ENCODE measurements around the gene FBXL5.
"Not testable (repeated sequence)": the region's sequence is repeated elsewhere in the genome, so short reads cannot be mapped to it uniquely, and the experiment has no call there.

Gene FBXL5

GRCh38 chr4:15652841-15653240 is 2.3 kb downstream of the FBXL5 start:
- in situ Hi-C loops (cut with MboI; ENCODE audit: low sequenced_read_pairs) = no loop called here

- in situ Hi-C loops (cut with MboI; ENCODE audit: low sequenced_read_pairs) = no loop called here
Observed at GRCh38 chr4:15652191-15652590, 3.0 kb downstream of the FBXL5 start.

GRCh38 chr4:15651676-15652075 is 3.5 kb downstream of the FBXL5 start:
- in situ Hi-C loops (cut with MboI; ENCODE audit: low sequenced_read_pairs) = no loop called here

GRCh38 chr4:15649914-15650545 is 5.1 kb downstream of the FBXL5 start:
- in situ Hi-C loops (cut with MboI; ENCODE audit: low sequenced_read_pairs) = no loop called here

- in situ Hi-C loops (cut with MboI; ENCODE audit: low sequenced_read_pairs) = no loop called here
Observed at GRCh38 chr4:15648600-15648999, 6.6 kb downstream of the FBXL5 start.

- in situ Hi-C loops (cut with MboI; ENCODE audit: low sequenced_read_pairs) = no loop called here
Observed at GRCh38 chr4:15638418-15638817, 16.7 kb downstream of the FBXL5 start.

GRCh38 chr4:15636818-15637217 is 18.3 kb downstream of the FBXL5 start:
- in situ Hi-C loops (cut with MboI; ENCODE audit: low sequenced_read_pairs) = no loop called here

- in situ Hi-C loops (cut with MboI; ENCODE audit: low sequenced_read_pairs) = not testable (repeated sequence)
Observed at GRCh38 chr4:15617407-15617806, 37.8 kb downstream of the FBXL5 start.

GRCh38 chr4:15614891-15615290 is 40.3 kb downstream of the FBXL5 start:
- in situ Hi-C loops (cut with MboI; ENCODE audit: low sequenced_read_pairs) = not testable (repeated sequence)

- in situ Hi-C loops (cut with MboI; ENCODE audit: low sequenced_read_pairs) = no loop called here
Observed at GRCh38 chr4:15612136-15612535, 43.0 kb downstream of the FBXL5 start.

GRCh38 chr4:15610855-15611254 is 44.3 kb downstream of the FBXL5 start:
- in situ Hi-C loops (cut with MboI; ENCODE audit: low sequenced_read_pairs) = no loop called here

GRCh38 chr4:15605537-15605936 is 49.6 kb downstream of the FBXL5 start:
- in situ Hi-C loops (cut with MboI; ENCODE audit: low sequenced_read_pairs) = no loop called here

- in situ Hi-C loops (cut with MboI; ENCODE audit: low sequenced_read_pairs) = no loop called here
Observed at GRCh38 chr4:15601862-15602261, 53.3 kb downstream of the FBXL5 start.

GRCh38 chr4:15600176-15600575 is 55.0 kb downstream of the FBXL5 start:
- in situ Hi-C loops (cut with MboI; ENCODE audit: low sequenced_read_pairs) = no loop called here

GRCh38 chr4:15598644-15599043 is 56.5 kb downstream of the FBXL5 start:
- in situ Hi-C loops (cut with MboI; ENCODE audit: low sequenced_read_pairs) = no loop called here

GRCh38 chr4:15592799-15593198 is 62.4 kb downstream of the FBXL5 start:
- in situ Hi-C loops (cut with MboI; ENCODE audit: low sequenced_read_pairs) = no loop called here

- in situ Hi-C loops (cut with MboI; ENCODE audit: low sequenced_read_pairs) = no loop called here
Observed at GRCh38 chr4:15587649-15588048, 67.5 kb downstream of the FBXL5 start.

- in situ Hi-C loops (cut with MboI; ENCODE audit: low sequenced_read_pairs) = no loop called here
Observed at GRCh38 chr4:15586066-15586465, 69.1 kb downstream of the FBXL5 start.

GRCh38 chr4:15585331-15585730 is 69.8 kb downstream of the FBXL5 start:
- in situ Hi-C loops (cut with MboI; ENCODE audit: low sequenced_read_pairs) = no loop called here

GRCh38 chr4:15584785-15585184 is 70.4 kb downstream of the FBXL5 start:
- in situ Hi-C loops (cut with MboI; ENCODE audit: low sequenced_read_pairs) = no loop called here

GRCh38 chr4:15577508-15577907 is 77.6 kb downstream of the FBXL5 start:
- in situ Hi-C loops (cut with MboI; ENCODE audit: low sequenced_read_pairs) = no loop called here

- in situ Hi-C loops (cut with MboI; ENCODE audit: low sequenced_read_pairs) = no loop called here
Observed at GRCh38 chr4:15575966-15576365, 79.2 kb downstream of the FBXL5 start.

- in situ Hi-C loops (cut with MboI; ENCODE audit: low sequenced_read_pairs) = no loop called here
Observed at GRCh38 chr4:15569746-15570145, 85.4 kb downstream of the FBXL5 start.

All from hTERT RPE-1 (cell line).